Measurements from ENCODE around the gene NAA60.
"Not testable (repeated sequence)": the region's sequence is repeated elsewhere in the genome, so short reads cannot be mapped to it uniquely, and the experiment has no call there.

The NAA60 gene

DNA sequence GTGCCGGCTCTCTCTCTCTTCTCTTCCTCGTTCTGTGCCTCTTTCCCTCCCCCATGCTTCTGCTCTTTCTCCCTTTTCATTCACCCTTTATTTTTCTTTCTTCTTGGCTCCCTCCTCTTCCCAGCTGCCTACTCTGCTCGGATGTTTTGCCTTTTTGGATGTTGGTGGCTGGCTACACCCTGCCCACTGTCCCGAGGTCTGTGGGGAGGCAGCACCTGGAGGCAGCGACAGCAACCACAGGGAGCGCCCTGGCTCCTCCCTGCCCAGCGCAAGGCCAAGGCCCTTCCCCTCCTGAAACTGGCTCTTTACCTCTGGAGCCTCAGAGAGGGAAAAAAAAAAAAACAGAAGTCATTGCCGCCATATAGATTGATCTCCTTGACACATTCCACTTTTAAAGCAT, 77.4 kb downstream of the NAA60 start:
- Mint-ChIP-seq H3K36me3 (ENCODE audit: low read depth) (peaks cover 33% of the 10 kb centered on the region), H3K4me1 (ENCODE audit: low read depth) (peaks cover 12% of the 10 kb centered on the region), H3K9me3 (no peaks in the 10 kb centered on the region), H3K27me3 (ENCODE audit: low read depth) (no peaks in the 10 kb centered on the region), H3K27ac (no peak overlapping the region), H3K4me3 (no peak overlapping the region)

DNA sequence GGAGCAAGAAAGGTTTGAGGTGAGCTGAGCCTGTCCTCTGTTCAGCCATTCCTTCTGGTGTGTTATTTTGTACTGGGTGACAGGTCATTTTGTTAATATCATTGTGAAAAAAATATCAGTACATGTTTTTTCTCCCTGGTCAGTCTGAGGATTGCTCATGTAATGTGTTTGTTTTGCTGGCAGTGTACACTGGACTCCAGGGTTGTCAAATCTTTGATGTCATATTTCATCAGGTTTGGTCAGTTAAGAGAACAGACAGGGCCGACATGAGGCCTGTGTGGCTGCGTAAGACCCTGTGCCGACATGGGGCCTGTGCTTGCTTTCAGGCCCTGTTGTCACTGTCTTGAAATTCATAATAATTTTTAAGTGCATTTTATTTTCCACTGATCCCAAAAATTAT, 79.8 kb downstream of the NAA60 start:
- H3K9me3 Mint-ChIP-seq, result no peaks in the 10 kb centered on the region
- H3K27ac Mint-ChIP-seq, result no peak overlapping the region
- peaks cover 10% of the 10 kb centered on the region for H3K4me1 Mint-ChIP-seq (ENCODE audit: low read depth)
- no peaks in the 10 kb centered on the region for H3K27me3 Mint-ChIP-seq (ENCODE audit: low read depth)
- H3K36me3 Mint-ChIP-seq (ENCODE audit: low read depth), result peaks cover 25% of the 10 kb centered on the region
- no peak overlapping the region for H3K4me3 Mint-ChIP-seq

DNA sequence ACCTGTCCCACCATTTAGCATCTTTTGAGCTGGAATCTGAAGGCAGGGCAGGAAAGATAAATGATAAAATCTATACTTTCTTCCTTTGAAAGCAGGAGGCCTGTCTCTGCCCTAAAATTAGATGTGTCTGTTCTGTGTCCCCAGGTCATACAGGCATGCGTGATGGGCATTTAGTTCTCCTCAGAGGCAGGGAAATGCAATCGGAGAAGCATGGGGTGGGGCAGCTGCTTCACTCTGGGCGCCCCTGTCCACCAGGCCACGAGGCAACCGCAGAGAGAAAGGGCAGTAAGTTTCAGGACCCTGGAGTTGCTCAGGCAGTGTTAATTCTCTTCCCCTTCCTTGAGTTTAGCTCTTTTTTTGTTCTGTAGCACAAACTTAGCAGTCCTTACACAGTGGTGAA, 82.5 kb downstream of the NAA60 start:
- Mint-ChIP-seq H3K27me3 (ENCODE audit: low read depth) (no peaks in the 10 kb centered on the region), H3K4me1 (ENCODE audit: low read depth) (peaks cover 2% of the 10 kb centered on the region), H3K9me3 (no peaks in the 10 kb centered on the region), H3K4me3 (no peak overlapping the region), H3K27ac (no peak overlapping the region), H3K36me3 (ENCODE audit: low read depth) (peaks cover 18% of the 10 kb centered on the region)

DNA sequence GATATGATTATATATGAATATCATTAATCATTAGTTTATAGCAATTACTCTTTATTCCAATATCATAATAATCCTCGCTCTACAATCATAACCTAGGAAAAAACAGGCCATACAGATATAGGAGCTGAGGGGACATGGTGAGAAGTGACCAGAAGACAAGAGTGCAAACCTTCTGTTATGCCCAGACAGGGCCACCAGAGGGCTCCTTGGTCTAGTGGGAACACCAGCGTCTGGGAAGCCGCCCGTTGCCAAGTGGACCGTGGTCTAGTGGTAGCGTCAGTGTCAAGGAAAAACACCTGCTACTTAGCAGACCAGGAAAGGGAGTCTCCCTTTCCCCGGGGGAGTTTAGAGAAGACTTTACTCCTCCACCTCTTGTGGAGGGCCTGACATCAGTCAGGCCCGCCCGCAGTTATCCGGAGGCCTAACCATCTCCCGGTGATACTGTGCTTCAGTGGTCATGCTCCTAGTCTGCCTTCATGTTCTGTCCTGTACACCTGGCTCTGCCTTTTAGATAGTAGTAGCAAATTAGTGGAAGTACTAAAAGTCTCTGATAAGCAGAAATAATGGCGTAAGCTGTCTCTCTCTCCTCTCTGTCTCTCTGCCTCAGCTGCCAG, 83.8 kb downstream of the NAA60 start:
- not testable (repeated sequence) for H3K4me1 Mint-ChIP-seq (ENCODE audit: low read depth); H3K27me3 Mint-ChIP-seq (ENCODE audit: low read depth); H3K4me3 Mint-ChIP-seq; H3K9me3 Mint-ChIP-seq; H3K27ac Mint-ChIP-seq
- H3K36me3 Mint-ChIP-seq (ENCODE audit: low read depth), result peaks cover 21% of the 10 kb centered on the region

DNA sequence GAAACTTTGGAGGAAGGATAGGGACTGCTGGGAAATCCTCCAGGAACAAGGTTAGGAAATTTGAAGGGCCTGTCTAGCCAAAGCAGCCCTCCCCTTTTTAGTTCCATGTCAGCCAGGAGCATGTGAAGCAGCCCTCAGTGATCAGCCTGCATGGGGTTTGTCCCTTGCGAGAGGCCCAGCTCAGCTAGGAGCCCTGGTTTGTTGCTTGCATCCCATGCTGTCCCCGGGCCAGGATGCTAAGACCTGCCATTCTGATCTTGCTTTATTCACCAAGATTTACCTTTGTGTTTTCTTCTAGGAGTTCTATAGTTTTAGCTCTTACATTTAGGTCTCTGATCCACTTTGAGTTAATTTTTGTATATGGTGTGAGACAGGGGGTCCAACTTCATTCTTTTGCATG, 84.9 kb downstream of the NAA60 start:
- Mint-ChIP-seq H3K27ac (no peak overlapping the region), H3K36me3 (ENCODE audit: low read depth) (peaks cover 20% of the 10 kb centered on the region), H3K9me3 (no peaks in the 10 kb centered on the region), H3K27me3 (ENCODE audit: low read depth) (no peaks in the 10 kb centered on the region), H3K4me1 (ENCODE audit: low read depth) (peaks cover 2% of the 10 kb centered on the region), H3K4me3 (no peak overlapping the region)

DNA sequence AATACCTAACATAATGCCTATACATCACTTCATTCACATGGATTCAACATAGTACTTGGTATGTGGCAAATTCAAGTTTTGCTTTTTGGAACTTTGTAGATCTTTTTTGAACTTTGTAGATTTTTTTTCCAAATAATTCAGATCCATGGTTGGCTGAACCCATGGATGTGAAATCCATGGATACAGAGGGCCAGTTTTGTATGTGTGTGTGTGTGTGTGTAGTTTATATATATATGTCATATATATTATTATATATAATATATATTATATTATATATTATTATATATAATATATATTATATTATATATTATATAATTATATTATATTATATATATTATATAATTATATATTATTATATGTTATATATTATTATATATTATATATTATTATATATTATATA, 85.7 kb downstream of the NAA60 start:
- H3K4me1 Mint-ChIP-seq (ENCODE audit: low read depth), result peaks cover 2% of the 10 kb centered on the region
- H3K9me3 Mint-ChIP-seq, result no peaks in the 10 kb centered on the region
- H3K36me3 Mint-ChIP-seq (ENCODE audit: low read depth), result peaks cover 26% of the 10 kb centered on the region

DNA sequence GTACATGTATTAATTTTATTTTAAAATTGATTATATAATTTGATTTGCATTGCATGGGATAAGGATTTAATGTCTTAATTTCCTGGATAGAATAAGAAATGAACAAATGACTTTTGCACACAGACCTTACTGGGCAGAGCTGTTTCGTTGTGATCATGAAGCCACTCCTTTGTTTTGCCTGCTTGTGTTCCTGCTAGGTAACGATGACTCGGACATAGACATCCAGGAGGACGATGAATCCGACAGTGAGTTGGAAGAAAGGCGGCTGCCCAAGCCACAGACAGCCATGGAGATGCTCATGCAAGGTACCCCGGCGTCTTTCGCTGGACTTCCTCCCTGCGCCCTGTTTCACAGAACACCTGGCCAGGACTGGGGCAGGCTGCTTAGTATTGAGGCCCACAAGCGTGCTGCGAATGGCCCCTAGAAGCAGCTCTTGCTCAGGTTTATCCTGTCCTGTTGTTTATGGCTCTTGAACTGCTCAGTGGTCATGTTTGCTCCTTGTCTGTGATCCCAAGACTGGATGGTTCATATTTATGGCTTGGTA, 87.0 kb downstream of the NAA60 start:
- no peak overlapping the region for H3K27ac Mint-ChIP-seq
- peaks cover 31% of the 10 kb centered on the region for H3K36me3 Mint-ChIP-seq (ENCODE audit: low read depth)
- H3K27me3 Mint-ChIP-seq (ENCODE audit: low read depth), result no peaks in the 10 kb centered on the region
- H3K4me3 Mint-ChIP-seq, result no peak overlapping the region
- no peaks in the 10 kb centered on the region for H3K9me3 Mint-ChIP-seq
- no peaks in the 10 kb centered on the region for H3K4me1 Mint-ChIP-seq (ENCODE audit: low read depth)

More for the DNA sequence above, 85.7 kb downstream of the NAA60 start:
- H3K27ac Mint-ChIP-seq, result peak overlapping the region; percentile 62
- H3K27me3 Mint-ChIP-seq (ENCODE audit: low read depth), result no peaks in the 10 kb centered on the region
- H3K4me3 Mint-ChIP-seq, result no peak overlapping the region

DNA sequence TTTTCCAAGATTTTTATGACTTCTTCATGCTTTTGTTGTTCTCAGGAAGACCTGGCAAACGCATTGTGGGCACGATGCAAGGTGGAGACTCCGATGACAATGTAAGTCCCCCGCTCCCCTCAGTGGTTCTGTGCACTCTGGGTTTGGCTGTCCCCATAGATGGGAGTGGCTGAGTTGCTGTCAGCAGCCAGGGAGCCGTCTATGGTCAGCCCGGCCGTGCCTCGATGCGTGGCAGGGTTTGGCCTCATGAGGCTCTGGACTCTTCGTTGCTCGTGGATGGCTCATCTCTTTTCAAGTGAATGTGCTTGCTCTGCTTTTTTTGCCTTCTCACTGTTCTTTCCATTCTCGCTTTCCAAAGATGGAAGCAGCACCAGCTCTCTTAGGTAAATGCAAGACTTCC, 89.3 kb downstream of the NAA60 start:
- no peaks in the 10 kb centered on the region for H3K4me1 Mint-ChIP-seq (ENCODE audit: low read depth)
- peaks cover 37% of the 10 kb centered on the region for H3K36me3 Mint-ChIP-seq (ENCODE audit: low read depth)
- no peaks in the 10 kb centered on the region for H3K9me3 Mint-ChIP-seq
- H3K4me3 Mint-ChIP-seq, result no peak overlapping the region
- H3K27ac Mint-ChIP-seq, result no peak overlapping the region
- no peaks in the 10 kb centered on the region for H3K27me3 Mint-ChIP-seq (ENCODE audit: low read depth)

DNA sequence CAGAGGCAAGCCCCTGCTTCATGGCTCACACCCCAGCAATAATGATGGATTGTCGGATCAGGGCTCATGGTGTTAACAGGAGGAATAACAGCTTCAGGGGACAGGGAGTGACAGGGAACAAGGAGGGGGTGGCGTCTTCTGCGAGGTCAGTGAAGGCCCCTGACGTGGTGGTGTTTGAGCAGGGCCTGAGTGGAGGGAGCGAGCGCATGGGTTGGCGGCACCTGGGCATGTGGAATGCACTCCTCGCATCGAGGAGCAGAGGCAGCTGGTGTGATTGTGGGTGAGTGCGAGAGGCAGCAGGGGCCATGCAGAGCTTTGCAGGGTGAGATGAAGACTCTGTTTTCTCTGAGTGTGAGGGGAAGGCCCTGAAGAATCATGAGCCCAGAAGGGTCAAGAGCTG, 90.6 kb downstream of the NAA60 start:
- peak overlapping the region; percentile 50 for H3K27ac Mint-ChIP-seq

DNA sequence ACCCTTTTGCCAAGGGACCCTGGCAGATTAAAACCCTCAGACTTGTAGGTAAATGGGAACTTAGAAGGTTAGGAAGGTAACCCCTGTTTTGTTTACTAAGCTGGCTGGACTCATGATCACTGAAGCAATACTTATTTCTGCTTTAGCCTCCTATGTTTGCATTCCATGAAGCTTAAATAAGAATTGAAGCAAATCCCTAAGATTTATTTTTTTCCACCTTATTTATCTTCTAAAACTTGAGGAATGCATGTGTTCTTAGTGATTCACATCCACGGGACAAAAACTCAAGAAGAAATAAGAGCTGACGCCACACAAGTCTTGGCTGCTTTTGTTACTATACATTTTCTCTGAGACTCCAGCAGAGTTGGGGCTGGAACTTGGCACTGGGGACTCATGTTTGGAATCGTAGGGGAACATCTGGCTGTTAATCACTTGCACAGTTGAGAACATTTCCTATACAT, 92.8 kb downstream of the NAA60 start:
- Mint-ChIP-seq H3K27me3 (ENCODE audit: low read depth) (no peaks in the 10 kb centered on the region), H3K4me3 (no peak overlapping the region), H3K4me1 (ENCODE audit: low read depth) (no peaks in the 10 kb centered on the region), H3K36me3 (ENCODE audit: low read depth) (peaks cover 42% of the 10 kb centered on the region), H3K9me3 (no peaks in the 10 kb centered on the region), H3K27ac (no peak overlapping the region)

More for the DNA sequence above, 90.6 kb downstream of the NAA60 start:
- H3K4me1 Mint-ChIP-seq (ENCODE audit: low read depth), result no peaks in the 10 kb centered on the region
- no peaks in the 10 kb centered on the region for H3K9me3 Mint-ChIP-seq
- H3K27me3 Mint-ChIP-seq (ENCODE audit: low read depth), result no peaks in the 10 kb centered on the region
- H3K36me3 Mint-ChIP-seq (ENCODE audit: low read depth), result peaks cover 33% of the 10 kb centered on the region
- H3K4me3 Mint-ChIP-seq, result no peak overlapping the region

All from T-helper 1 cell treated with Interleukin-12 subunit alpha and Interleukin-12 subunit beta and Interleukin-4 antibody, amounts not matched to agents 30 μg/mL and 1 μg/mL, for 36 hours (primary cell).